Measurements from ENCODE around the gene PCDH10. TPM values are rescaled to one million over a fixed set of nuclear protein-coding genes. Genes with fewer than 3 reads are reported as not detected.

The PCDH10 gene
- total and polyA plus RNA-seq, 2 donors (not counting 3 experiments of a cell fraction or from before 2014, with no cell fraction given) = 56.5 to 91.0 TPM

DNA sequence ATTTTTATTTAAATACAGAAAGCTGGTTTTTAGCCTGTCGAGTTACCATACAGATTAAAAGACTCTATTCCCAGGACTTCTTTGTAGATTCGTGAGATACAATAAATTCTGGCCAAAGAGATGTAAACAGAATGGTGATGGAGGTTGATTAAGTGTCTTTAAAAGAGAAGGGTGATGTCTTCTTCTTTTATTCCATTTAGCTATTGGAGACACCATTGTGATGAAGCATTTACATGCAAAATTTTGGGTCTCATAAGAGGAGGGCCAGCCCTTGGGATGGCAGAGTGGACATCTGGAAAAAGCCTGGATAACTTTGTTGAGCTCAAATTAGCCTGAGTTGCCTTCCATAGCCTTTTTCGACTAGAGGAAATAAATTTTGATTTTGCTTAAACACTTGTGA, 21.6 kb upstream of the PCDH10 start:
- Histone ChIP-seq H3K4me3 (replicated peaks in 1 of 3; ENCODE audit: insufficient read depth in 1 of 3, low read depth in 1 of 3, low read length in 3 of 3) (no peak overlapping the region), H3K27ac (ENCODE audit: insufficient read depth, low read depth, low read length) (no peak overlapping the region), H4K20me1 (replicated peaks; ENCODE audit: control insufficient read depth, extremely low read depth, insufficient read depth, low read length) (no peaks in the 10 kb centered on the region), H2AFZ (ENCODE audit: low read depth, low read length) (no peak overlapping the region), H3K36me3 (ENCODE audit: control insufficient read depth in 2 of 2, extremely low read depth in 1 of 2, insufficient read depth in 2 of 2, low read length in 2 of 2) (no peaks in the 10 kb centered on the region), H3K4me2 (ENCODE audit: insufficient read depth, low read length) (no peak overlapping the region), H3K9me3 (replicated peaks; ENCODE audit: control insufficient read depth, insufficient read depth, low read length) (no peaks in the 10 kb centered on the region), H3K4me1 (ENCODE audit: control insufficient read depth, extremely low read depth, insufficient read depth, low read length) (peaks cover 17% of the 10 kb centered on the region), H3K27me3 (ENCODE audit: control insufficient read depth in 2 of 2, insufficient read depth in 2 of 2, low read length in 2 of 2) (no peaks in the 10 kb centered on the region), H3K9ac (replicated peaks; ENCODE audit: extremely low read depth, insufficient read depth, low read length) (no peak overlapping the region), H3K79me2 (ENCODE audit: control insufficient read depth, insufficient read depth, low read length) (no peaks in the 10 kb centered on the region), H3K9me1 (replicated peaks; ENCODE audit: control insufficient read depth, extremely low read depth, insufficient read depth, low read length) (no peaks in the 10 kb centered on the region)
- FAIRE-seq (no peak), DNase-seq (ENCODE audit: low read depth, low spot score) (no peak)
- CTCF ChIA-PET = interaction anchor here (1.9 kb wide), 1 partner anchor 10 kb away, joined by 7 read pairs; no protein-coding TSS in a partner anchor
- intact Hi-C loops (cut with micrococcal nuclease) (no loop called here), dilution Hi-C loops (cut with MboI; ENCODE audit: extremely low pct_ligation_motif_present, low sequenced_read_pairs) (no loop called here)
- TF ChIP-seq GATA2 (IDR thresholded peaks at IDR 0.05; ENCODE audit: insufficient read depth, insufficient read length, low read depth, low read length) (no peak), POLR2AphosphoS5 (IDR thresholded peaks at IDR 0.05; ENCODE audit: insufficient read depth, low read depth, low read length) (no peak), EZH2 (IDR thresholded peaks at IDR 0.05; ENCODE audit: borderline replicate concordance, low read depth, low read length, severe bottlenecking) (no peak), MYC (IDR thresholded peaks at IDR 0.05; ENCODE audit: low read depth, low read length) (no peak), FOS (IDR thresholded peaks at IDR 0.05; ENCODE audit: borderline replicate concordance, insufficient read depth, low read length) (no peak), JUN (IDR thresholded peaks at IDR 0.05; ENCODE audit: borderline replicate concordance, insufficient read depth, insufficient read length, low read depth) (no peak), POLR2A (IDR thresholded peaks at IDR 0.05; ENCODE audit: low read depth, low read length) (no peak)
- TF ChIP-seq, protein P1, sequence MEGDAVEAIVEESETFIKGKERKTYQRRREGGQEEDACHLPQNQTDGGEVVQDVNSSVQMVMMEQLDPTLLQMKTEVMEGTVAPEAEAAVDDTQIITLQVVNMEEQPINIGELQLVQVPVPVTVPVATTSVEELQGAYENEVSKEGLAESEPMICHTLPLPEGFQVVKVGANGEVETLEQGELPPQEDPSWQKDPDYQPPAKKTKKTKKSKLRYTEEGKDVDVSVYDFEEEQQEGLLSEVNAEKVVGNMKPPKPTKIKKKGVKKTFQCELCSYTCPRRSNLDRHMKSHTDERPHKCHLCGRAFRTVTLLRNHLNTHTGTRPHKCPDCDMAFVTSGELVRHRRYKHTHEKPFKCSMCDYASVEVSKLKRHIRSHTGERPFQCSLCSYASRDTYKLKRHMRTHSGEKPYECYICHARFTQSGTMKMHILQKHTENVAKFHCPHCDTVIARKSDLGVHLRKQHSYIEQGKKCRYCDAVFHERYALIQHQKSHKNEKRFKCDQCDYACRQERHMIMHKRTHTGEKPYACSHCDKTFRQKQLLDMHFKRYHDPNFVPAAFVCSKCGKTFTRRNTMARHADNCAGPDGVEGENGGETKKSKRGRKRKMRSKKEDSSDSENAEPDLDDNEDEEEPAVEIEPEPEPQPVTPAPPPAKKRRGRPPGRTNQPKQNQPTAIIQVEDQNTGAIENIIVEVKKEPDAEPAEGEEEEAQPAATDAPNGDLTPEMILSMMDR (IDR thresholded peaks at IDR 0.05; ENCODE audit: extremely low read depth in 1 of 2, insufficient read depth in 1 of 2, low read depth in 1 of 2, low read length in 2 of 2) = no peak
- TF ChIP-seq, protein P2, sequence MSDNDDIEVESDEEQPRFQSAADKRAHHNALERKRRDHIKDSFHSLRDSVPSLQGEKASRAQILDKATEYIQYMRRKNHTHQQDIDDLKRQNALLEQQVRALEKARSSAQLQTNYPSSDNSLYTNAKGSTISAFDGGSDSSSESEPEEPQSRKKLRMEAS (IDR thresholded peaks at IDR 0.05; ENCODE audit: insufficient read depth, insufficient read length) = no peak
- POLR2A ChIA-PET = no interaction called here
- no TSS peak for BruUV-seq (replicated peaks)

All from endothelial cell of umbilical vein (primary cell).